Measurements from ENCODE around the gene TFF2. TPM values are rescaled to one million over a fixed set of nuclear protein-coding genes. Genes with fewer than 3 reads are reported as not detected.

TFF2 gene
- polyA plus RNA-seq, 1 of the 3 experiments (the other 2 are of a cell fraction): not detected

- CTCF ChIA-PET: no interaction called here
- H3K9me2 ChIP-seq: no peaks in the 10 kb centered on the region
- H3K27ac ChIP-seq (ENCODE audit: low read depth in 2 of 2, low read length in 1 of 2): no peak overlapping the region
- no peaks in the 10 kb centered on the region for H3K9me3 ChIP-seq
- TF ChIP-seq JUND (IDR thresholded peaks at IDR 0.05) (no peak), CHD2 (IDR thresholded peaks at IDR 0.05; ENCODE audit: low read length, partially characterized antibody) (no peak), IRF3 (IDR thresholded peaks at IDR 0.05; ENCODE audit: low read depth, low read length) (no peak), TEAD4 (IDR thresholded peaks at IDR 0.05; ENCODE audit: borderline replicate concordance, insufficient read depth) (no peak), FOSL2 (IDR thresholded peaks at IDR 0.05; ENCODE audit: borderline replicate concordance, low read depth) (no peak), SMC3 (IDR thresholded peaks at IDR 0.05; ENCODE audit: low read depth, low read length) (no peak)
- TF ChIP-seq, protein P1, sequence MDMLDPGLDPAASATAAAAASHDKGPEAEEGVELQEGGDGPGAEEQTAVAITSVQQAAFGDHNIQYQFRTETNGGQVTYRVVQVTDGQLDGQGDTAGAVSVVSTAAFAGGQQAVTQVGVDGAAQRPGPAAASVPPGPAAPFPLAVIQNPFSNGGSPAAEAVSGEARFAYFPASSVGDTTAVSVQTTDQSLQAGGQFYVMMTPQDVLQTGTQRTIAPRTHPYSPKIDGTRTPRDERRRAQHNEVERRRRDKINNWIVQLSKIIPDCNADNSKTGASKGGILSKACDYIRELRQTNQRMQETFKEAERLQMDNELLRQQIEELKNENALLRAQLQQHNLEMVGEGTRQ (IDR thresholded peaks at IDR 0.05; ENCODE audit: borderline replicate concordance, low read depth, low read length): no peak
- TF ChIP-seq, protein P2, sequence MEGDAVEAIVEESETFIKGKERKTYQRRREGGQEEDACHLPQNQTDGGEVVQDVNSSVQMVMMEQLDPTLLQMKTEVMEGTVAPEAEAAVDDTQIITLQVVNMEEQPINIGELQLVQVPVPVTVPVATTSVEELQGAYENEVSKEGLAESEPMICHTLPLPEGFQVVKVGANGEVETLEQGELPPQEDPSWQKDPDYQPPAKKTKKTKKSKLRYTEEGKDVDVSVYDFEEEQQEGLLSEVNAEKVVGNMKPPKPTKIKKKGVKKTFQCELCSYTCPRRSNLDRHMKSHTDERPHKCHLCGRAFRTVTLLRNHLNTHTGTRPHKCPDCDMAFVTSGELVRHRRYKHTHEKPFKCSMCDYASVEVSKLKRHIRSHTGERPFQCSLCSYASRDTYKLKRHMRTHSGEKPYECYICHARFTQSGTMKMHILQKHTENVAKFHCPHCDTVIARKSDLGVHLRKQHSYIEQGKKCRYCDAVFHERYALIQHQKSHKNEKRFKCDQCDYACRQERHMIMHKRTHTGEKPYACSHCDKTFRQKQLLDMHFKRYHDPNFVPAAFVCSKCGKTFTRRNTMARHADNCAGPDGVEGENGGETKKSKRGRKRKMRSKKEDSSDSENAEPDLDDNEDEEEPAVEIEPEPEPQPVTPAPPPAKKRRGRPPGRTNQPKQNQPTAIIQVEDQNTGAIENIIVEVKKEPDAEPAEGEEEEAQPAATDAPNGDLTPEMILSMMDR (IDR thresholded peaks at IDR 0.05): no peak
- no peaks in the 10 kb centered on the region for H3K4me1 ChIP-seq (ENCODE audit: control insufficient read depth in 1 of 2, insufficient read depth in 2 of 2, low read depth in 1 of 2, low read length in 1 of 2)
- no peak overlapping the region for H3K4me2 ChIP-seq
- H4K20me1 ChIP-seq (ENCODE audit: insufficient read depth): no peaks in the 10 kb centered on the region
- H3K79me2 ChIP-seq (ENCODE audit: insufficient read depth): no peaks in the 10 kb centered on the region
- POLR2A ChIA-PET: no interaction called here
- no peaks in the 10 kb centered on the region for H3K27me3 ChIP-seq (ENCODE audit: insufficient read depth)
- 70% methylated on average over 11 of the region's 11 CpGs for WGBS (ENCODE audit: low lambda C conversion rate)
- no peaks in the 10 kb centered on the region for H3F3A ChIP-seq (replicated peaks; ENCODE audit: insufficient read depth)
- H3K36me3 ChIP-seq (replicated peaks in 1 of 2; ENCODE audit: control insufficient read depth in 1 of 2, insufficient read depth in 2 of 2, low read length in 1 of 2): no peaks in the 10 kb centered on the region
- no peak overlapping the region for H3K9ac ChIP-seq
- no peak overlapping the region for H3K4me3 ChIP-seq (ENCODE audit: low read depth in 2 of 2, low read length in 1 of 2)
- no peak overlapping the region for H2AFZ ChIP-seq (ENCODE audit: low read depth)
- DNase-seq: no peak
These were observed 44.5 kb upstream of the TFF2 start for GRCh38 chr21:42395302-42395701.

DNA sequence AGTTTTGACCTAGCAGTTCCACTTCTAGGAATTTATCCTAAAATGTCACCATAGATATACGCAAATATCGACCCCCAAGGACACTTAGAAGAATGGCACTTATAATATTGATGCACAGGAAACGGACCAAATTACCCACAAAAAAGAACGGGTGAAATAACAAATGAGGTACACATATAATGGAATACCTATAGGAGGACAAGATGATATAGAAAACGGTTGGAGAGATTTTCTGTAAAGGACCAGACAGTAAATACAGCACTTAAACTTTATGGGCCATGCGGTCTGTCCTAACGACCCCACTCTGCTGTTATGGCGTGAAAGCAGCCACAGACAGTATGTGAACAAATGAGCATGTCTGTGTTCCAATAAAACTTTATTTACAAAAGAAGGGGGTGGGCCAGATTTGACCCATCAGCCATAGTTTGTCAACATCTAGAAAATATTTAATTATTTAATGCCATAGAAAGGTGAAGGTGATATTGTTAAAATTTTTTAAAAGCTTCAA is 42.7 kb upstream of the TFF2 start:
- WGBS (ENCODE audit: low lambda C conversion rate): 49% methylated on average over 8 of the region's 8 CpGs
- ChIA-PET POLR2A (no interaction called here), CTCF (no interaction called here)
- Histone ChIP-seq H3K9me3 (no peaks in the 10 kb centered on the region), H3K79me2 (ENCODE audit: insufficient read depth) (no peaks in the 10 kb centered on the region), H3K9me2 (no peaks in the 10 kb centered on the region), H2AFZ (ENCODE audit: low read depth) (no peak overlapping the region), H3K4me3 (ENCODE audit: low read depth in 2 of 2, low read length in 1 of 2) (no peak overlapping the region), H3K36me3 (replicated peaks in 1 of 2; ENCODE audit: control insufficient read depth in 1 of 2, insufficient read depth in 2 of 2, low read length in 1 of 2) (no peaks in the 10 kb centered on the region), H3K4me1 (ENCODE audit: control insufficient read depth in 1 of 2, insufficient read depth in 2 of 2, low read depth in 1 of 2, low read length in 1 of 2) (no peaks in the 10 kb centered on the region), H3K9ac (no peak overlapping the region), H3K27me3 (ENCODE audit: insufficient read depth) (no peaks in the 10 kb centered on the region), H3K27ac (ENCODE audit: low read depth in 2 of 2, low read length in 1 of 2) (no peak overlapping the region), H4K20me1 (ENCODE audit: insufficient read depth) (no peaks in the 10 kb centered on the region), H3F3A (replicated peaks; ENCODE audit: insufficient read depth) (no peaks in the 10 kb centered on the region), H3K4me2 (no peak overlapping the region)
- no peak for TF ChIP-seq RAD21 (IDR thresholded peaks at IDR 0.05; ENCODE audit: low read length)
- TF ChIP-seq, protein P3, sequence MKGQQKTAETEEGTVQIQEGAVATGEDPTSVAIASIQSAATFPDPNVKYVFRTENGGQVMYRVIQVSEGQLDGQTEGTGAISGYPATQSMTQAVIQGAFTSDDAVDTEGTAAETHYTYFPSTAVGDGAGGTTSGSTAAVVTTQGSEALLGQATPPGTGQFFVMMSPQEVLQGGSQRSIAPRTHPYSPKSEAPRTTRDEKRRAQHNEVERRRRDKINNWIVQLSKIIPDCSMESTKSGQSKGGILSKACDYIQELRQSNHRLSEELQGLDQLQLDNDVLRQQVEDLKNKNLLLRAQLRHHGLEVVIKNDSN (IDR thresholded peaks at IDR 0.05; ENCODE audit: borderline replicate concordance, low read depth): no peak
- TF ChIP-seq RCOR1 (IDR thresholded peaks at IDR 0.05; ENCODE audit: low read length): no peak
- TF ChIP-seq NRF1 (IDR thresholded peaks at IDR 0.05; ENCODE audit: low read depth, low read length): no peak
- no peak for TF ChIP-seq POLR2AphosphoS5 (IDR thresholded peaks at IDR 0.05; ENCODE audit: low read depth, low read length)
- TF ChIP-seq ELF1 (IDR thresholded peaks at IDR 0.05): no peak
- DNase-seq: no peak

Data from SK-N-SH (cell line).